NCI-H128 (cell line): ENCODE measurements around the gene SHMT1.
"Not testable (repeated sequence)": the region's sequence is repeated elsewhere in the genome, so short reads cannot be mapped to it uniquely, and the experiment has no call there.

ENCODE experiments used
- DNase-seq: peaks from one replicate; lab custom pipeline; 2025; ENCODE audit not compliant: unreplicated experiment; lab: John Stamatoyannopoulos, UW

Gene SHMT1

DNA sequence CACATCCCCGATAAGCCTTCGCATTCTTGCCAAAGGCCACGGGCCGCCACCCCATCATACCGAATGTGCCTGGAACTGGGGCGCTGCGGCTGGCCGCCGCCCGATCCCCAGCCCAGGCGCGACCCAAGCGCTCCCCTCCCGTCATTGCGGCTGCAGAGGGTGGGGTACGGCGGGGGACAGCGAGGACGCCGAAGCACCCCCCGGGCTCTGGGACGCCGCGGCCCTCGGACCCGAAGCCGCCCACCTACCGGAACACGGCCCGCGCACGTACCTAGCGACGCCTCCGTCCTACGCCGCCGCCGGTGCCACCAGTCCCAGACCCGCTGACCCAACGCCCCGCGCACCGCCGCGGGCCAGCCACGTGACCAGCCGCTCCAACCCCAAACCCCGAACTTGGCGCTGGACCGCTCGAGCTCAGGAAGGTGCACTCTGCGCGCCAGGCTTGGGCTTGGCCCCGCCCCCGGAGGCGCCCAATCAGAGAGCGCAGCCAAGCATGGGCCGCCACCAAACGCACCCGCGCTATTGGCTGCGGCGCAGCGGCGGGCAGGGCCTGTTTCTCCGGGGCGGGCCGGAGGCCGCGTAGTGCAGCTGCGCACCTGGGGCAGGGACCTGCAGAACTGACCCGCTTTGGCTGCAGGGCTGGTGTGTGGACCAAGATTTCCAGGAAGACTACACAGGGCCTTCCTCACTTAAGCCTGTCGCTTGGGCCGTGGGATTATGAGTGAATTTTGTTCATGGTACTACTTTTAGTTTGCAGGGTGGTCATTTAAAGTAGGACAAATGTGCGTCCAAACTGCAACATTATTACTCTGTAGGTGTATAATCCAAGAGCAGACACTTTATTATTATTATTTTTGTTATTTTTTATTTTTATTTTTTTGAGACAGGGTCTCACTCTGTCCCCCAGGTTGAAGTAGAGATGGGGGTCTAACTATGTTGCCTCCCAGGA, at the start of gene SHMT1:
SHMT1 (minus strand) TSS at position 450 of the 949 bp plus-strand sequence. CDS start 7,569 bp downstream, outside the sequence.
- peak; percentile 80 for DNase-seq

DNA sequence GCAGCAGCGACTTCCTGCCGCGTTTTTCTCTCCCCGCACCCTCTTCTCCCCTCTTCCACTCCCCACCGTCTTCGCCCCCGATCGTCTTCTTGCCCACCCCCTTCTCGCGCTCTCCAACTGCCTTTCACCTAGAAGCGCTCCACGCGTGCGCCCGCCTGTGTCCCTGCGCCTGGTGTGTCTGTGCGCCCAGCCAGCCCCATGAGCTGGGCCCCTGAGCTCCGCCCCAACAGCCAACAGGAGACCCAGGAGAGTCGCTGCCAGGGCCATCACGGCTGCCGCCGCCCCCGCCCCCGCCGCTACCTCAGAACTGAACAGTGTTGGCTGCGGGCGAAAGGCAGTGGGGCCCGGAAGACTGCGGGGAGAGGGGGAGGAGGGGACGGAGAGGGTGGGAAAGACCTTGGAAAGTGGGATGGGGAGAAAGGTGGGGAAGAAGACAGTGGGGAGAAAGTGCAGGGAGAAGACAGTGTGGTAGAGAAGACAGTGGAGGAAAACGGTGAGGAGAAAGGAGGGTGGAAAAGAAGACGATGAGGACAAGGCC, 48.7 kb upstream of the SHMT1 start:
- DNase-seq, result not testable (repeated sequence)

DNA sequence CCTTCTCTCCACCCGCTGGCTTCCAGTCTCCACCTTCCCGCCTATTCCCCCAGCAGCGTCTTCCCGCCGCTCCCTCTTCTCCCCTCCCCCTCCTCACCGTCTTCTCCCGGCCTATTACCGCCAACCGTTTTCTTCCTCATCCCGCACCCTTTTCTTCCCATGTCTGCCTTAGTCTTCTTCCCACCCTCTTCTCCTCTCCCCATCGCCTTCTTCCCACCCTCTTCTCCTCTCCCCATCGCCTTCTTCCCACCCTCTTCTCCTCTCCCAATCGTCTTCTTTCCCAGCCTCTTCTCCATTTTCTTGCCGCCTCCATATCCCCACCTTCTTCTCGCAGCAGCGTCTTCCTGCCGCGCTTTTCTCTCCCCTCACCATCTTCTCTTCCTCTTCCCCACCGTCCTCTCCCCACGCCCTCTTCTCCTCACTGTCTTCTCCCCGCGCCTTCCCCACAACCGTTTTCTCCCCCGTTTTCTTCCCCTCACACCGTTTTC, 48.1 kb upstream of the SHMT1 start:
- not testable (repeated sequence) for DNase-seq

- DNase-seq, result not testable (repeated sequence)
Observed at GRCh38 chr17:18410736-18411135, 47.4 kb upstream of the SHMT1 start.

- not testable (repeated sequence) for DNase-seq
Observed at GRCh38 chr17:18409321-18409720, 46.0 kb upstream of the SHMT1 start.

- not testable (repeated sequence) for DNase-seq
Observed at GRCh38 chr17:18408906-18409305, 45.6 kb upstream of the SHMT1 start.

- not testable (repeated sequence) for DNase-seq
Observed at GRCh38 chr17:18403604-18404003, 40.3 kb upstream of the SHMT1 start.

- not testable (repeated sequence) for DNase-seq
Observed at GRCh38 chr17:18403166-18403565, 39.8 kb upstream of the SHMT1 start.

DNA sequence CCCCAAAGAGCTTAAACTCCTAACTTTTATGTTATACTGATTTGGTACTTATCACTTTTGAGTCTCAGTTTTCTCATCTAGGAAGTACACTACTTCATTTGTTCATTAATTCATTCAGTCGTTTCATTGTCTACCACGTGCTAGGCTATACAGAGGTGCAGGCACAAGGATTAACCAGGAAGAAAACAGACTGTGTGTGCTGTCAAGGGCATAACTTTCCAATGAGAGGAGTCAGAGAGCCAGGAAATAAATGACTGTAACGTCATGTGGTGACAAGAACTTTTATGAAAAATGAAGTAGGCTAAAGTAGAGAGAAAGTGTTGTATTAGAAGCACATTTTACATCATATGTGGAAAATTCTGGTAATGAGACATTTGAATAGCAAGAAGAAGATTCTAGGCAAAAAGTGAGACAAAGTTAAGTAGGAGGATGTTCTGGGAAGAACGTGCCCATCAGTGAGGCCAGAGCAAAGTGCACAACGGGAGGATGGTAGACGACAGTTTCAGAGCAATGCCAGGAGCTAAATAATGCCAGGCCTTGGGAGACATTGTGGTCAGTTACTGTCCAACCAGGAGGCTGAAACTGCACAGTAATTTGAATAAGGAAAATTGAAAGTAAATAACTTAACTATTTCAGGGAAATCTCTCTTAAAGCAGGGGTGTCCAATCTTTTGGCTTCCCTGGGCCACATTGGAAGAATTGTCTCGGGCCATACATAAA, 38.7 kb upstream of the SHMT1 start:
- DNase-seq, result not testable (repeated sequence)

- not testable (repeated sequence) for DNase-seq
Observed at GRCh38 chr17:18388728-18389127, 25.4 kb upstream of the SHMT1 start.

DNA sequence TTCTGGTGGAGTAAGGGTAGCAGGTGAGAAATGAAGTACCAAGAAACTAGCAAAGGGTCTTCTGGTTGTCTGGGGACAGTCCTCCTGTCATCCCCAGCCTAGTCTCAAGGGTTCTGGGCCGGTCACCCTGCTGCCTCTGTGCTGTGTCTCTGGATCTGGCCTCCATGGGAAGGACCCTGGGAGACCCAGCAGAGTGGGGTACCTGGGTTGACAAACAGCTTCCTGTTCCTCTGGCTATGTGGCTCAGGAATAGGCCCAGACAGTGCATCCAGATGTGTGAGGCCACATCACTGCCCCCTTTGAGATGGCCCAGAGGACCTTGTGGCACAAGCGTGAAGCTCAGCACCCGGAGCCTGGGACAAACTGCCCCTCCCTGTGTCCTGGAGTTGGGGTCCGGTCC, 24.9 kb upstream of the SHMT1 start:
- not testable (repeated sequence) for DNase-seq

DNA sequence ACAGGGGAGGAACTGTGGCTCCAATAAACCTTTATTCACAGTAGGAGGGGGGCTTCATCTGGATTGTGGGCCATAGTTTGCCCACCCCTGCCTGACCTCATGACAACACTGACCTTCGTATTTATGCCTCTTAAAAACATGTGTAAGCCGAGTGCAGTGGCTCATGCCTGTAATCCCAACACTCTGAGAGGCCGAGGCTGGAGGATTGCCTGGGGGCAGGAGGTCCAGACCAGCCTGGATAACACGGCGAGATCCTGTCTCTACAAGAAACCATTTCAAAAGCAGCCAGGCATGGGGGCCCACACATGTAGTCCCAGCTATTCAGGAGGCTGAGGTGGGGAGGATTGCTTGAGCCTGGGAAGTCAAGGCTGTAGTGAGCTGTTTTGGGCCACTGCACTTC, 24.2 kb upstream of the SHMT1 start:
- not testable (repeated sequence) for DNase-seq

DNA sequence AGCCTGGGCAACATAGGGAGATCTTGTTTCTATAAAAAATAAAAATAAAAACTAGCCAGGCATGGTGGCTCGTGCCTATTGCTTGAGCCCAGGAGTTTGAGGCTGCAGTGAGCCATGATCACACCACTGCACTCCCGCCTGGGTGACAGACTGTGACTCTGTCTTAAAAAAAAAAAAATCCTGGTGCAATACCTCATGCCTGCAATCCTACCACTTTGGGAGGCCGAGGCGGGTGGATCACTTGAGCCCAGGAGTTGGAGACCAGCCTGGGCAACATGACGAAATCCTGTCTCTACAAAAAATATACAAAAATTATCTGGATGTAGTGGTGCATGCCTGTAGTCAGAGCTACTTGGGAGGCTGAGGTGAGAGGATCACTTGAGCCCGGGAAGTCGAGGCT, 20.9 kb upstream of the SHMT1 start:
- DNase-seq, result not testable (repeated sequence)

DNA sequence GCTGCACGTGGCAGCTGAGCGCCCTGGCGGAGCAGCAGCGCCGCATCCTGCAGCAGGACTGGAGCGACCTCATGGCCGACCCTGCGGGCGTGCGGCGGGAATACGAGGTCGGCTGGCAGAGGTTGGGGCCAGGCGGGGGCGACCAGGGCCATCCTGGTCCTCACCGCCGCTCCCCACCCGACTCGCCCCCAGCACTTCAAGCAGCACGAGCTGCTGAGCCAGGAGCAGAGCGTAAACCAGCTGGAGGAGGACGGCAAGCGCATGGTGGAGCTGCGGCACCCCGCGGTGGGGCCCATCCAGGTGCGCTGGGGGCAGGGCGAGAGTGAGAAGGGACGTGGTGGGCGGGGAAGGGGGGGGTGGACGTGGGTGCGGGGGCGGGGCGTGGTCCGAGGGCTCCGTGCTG, 19.7 kb upstream of the SHMT1 start:
- DNase-seq, result not testable (repeated sequence)

DNA sequence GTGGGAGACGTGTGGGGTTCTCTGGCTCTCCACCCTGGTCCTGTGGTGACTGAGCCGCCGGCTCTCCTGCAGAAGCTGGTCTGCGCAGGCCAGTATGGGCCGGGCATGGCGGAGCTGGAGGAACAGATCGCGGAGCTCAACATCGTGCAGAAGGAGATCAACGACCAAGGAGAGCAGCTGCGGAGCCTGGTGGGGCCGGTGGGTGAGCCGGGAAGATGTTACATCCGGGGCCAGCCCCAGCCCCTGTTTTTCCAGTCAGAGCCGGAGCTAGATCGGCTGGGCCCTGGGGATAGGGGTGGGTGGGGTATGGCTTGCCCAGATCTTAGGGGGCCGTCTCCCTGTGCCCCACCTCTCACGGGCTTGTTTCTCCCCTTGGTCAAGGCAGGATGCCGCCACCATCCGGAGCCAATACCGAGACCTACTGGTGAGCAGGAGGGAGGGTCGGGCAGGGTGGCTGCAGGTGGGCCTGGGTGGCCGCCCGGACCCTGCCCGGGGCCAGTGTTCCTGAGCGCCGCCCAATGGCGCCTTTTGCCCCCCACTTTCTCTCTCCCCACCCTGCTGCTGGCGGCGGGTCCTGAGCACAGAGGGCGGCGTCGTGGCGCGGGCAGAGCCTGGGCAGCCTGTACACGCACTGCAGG, 19.2 kb upstream of the SHMT1 start:
- no peak for DNase-seq

DNA sequence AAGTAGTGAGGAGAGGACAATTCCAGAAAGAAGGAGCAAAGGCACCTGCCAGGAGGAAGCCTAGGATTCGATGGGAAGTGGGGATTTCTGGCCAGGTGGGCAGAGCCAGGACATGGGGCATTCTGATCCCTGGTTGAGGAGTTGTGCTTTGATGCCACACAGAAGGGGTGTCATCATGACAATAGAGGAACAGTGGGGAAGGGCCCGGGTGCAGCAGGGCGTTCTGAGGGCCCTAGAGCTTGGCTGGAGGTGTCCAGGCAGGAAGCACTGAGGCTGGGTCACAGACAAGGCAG, 18.5 kb upstream of the SHMT1 start:
- no peak for DNase-seq

DNA sequence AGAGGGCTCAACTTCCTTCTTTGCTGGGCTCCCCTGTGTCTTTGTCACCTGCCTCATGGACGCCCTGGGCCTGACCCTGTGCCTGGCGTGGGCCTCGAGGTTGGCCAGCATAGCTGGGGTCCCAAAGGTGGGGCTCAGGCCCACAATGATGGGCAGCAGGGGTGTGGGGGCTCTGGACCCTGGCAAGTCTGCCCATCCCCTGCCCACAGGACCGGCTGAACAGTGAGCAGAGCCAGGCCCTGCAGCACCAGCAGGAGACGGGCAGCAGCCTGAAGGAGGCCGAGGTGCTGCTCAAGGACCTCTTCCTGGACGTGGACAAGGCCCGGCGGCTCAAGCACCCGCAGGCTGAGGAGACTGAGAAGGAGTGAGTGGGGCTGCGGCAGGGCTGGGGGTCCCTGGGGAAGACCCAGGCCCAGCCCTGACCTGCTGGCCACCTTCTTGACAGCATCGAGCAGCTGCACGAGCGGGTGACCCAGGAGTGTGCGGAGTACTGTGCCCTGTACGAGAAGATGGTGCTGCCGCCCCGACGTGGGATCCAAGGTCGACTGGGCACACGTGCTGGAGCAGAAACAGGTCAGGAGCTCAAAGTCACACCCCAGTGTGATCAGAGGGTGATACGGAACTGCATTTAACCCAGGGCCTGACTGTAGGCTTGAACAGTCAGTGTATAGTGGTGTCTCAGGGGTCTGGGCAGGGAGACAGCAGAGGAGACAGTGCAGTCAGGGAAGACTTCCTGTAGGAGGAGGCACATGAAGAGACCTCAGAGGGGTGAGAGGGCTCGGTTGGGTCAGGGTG, 18.0 kb upstream of the SHMT1 start:
- DNase-seq, result no peak

DNA sequence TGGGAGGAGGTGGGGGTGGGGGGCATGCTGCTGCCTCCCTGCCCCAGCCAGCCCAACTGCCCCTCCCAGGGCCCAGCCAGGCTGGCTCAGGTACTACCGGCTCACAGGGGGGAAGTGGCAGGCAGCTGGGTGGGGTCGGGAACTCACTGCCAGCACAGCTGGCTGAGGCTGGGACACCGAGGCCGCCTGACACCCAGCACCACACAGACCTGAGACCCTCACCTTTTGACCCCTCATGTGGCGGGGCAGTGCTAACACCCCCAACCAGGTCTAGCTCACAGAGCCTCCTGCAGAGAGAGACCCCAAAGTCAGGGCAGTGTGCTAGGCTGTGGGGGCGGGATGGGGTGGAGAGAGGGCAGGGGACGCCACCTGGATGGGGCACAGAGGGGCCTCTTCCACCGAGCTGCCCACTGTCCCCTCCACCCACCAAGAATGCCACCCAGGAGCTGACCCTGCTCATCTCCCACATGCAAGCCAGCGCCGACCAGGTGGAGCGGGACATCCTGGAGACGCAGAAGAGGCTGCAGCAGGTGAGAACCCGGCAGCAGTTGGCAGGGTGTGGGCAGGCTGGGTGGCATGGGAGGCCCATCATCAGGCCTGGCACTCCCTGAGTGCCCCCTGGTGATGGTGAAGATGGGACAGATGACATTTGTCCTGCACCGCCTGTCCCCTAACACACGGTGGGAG, 17.3 kb upstream of the SHMT1 start:
- DNase-seq, result no peak

DNA sequence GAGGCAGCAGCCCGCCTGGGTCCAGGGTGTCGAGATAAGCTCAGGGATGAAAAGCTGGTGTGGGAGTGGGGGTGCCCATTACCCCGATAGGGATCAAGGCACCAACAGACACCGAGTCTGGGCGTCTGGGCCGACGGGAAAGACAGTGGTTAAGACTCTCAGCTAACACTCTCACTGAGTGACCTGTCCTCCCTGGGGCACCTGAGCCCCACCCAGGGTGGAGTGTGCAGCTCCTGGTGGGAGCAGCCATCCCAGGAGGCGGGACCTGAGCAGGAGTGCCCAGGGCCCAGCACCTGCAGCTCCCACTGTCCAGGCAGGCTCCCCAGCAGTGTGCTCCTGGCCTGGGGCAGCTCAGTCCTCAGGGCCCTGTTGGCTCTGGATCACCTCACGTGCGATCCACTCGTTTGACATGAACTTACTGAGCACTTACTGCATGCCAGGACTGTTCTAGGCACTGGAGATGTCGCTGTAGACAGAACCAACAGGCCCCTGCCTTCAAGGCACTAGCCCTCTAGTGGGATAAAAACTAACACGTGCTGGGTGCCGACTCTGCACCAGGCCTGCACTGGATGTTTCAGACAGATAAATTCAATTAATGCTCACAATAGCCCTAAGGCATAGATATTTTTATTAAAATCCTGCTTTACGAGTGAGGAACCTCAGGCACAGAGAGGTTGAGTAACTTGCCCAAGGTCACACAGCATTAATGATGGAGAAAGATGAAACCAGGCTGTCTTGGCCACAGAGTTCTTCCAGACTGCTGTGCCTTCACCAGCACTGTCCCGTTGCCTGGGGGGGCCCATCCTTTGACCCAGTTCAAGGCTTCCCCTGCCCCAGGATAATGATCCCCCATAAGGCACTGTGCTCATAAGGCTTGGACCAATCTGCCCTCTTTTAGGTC, 16.1 kb upstream of the SHMT1 start:
- no peak for DNase-seq
